ENCODE results near the gene NEK3.
"Not testable (repeated sequence)": the region's sequence is repeated elsewhere in the genome, so short reads cannot be mapped to it uniquely, and the experiment has no call there.

The NEK3 gene

DNA sequence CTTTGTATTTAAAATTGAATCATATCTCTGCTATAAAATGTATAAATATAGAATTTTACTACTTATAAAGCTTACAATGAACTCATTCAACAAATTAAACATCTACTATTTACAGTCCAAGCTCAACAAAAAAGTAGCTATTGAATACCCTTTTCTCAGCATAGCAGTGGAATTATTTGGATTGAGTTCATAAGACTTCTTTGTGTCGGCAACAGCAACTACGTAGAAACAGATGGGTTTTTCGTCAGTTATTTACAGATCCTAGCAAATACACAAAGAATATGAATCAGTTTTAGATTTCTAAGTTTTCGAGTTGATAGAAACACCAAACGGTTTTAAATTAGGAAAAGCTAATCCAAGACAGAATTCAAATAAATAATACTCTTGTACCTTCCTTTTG is 10.4 kb upstream of the NEK3 start:
- DNase-seq (no peak), ATAC-seq (no peak)

DNA sequence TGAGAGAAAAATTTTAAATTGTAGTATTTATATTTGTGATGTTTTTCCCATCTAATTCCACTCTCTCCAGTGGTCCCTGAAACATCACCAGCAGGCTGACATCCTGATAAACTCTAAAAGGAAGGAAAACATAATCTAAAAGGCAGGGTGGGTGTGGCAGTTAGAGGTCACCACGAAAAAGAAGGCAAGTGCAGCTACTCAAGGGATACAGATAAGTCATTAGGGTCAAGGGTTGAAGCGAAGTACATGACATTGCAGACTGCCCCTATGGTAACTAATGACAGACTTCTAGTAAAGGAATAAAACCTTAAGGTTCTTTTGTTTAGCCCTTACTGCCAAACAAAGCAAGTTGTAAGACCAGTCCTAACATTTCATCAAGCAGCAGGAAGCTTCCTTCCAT is 6.0 kb upstream of the NEK3 start:
- ATAC-seq = no peak
- DNase-seq = no peak

DNA sequence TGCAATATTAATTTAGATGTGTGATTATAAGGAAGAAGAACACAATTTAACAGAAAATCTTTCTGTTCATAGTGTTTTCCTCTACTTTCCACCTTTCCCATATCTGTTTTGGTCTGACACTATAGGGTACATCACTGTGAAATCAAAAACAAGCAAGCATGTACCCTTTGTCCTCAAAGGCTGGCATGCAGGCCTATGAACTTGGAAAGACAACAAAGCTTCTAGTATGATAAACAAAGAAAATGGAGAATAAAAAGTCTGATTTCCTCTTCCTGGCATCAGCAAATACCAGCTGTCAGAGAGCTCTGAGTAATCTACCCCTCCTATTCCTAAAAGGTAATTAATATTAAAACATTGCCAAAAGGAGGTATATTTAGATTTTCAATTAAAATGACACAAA is 5.6 kb upstream of the NEK3 start:
- DNase-seq = no peak
- ATAC-seq = no peak

DNA sequence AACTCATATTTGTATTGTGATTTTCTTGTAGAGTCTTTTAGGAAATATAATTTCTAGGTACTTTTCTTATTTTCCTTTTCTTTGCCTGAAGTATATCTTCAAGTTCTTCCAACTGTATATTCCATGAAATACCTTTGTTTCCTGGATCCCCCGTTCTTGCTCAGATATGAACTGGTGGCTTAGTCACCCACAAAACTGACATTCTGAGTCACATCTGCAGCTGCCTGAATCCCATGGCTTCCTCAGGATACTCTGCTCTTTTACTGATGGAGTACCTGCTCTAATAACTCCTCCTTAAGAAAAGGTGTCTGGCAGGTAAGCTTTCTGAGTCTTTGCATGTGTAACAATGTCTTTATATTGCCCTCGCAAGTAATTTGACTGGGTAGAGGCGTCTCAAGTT is 4.5 kb upstream of the NEK3 start:
- not testable (repeated sequence) for ATAC-seq, DNase-seq

DNA sequence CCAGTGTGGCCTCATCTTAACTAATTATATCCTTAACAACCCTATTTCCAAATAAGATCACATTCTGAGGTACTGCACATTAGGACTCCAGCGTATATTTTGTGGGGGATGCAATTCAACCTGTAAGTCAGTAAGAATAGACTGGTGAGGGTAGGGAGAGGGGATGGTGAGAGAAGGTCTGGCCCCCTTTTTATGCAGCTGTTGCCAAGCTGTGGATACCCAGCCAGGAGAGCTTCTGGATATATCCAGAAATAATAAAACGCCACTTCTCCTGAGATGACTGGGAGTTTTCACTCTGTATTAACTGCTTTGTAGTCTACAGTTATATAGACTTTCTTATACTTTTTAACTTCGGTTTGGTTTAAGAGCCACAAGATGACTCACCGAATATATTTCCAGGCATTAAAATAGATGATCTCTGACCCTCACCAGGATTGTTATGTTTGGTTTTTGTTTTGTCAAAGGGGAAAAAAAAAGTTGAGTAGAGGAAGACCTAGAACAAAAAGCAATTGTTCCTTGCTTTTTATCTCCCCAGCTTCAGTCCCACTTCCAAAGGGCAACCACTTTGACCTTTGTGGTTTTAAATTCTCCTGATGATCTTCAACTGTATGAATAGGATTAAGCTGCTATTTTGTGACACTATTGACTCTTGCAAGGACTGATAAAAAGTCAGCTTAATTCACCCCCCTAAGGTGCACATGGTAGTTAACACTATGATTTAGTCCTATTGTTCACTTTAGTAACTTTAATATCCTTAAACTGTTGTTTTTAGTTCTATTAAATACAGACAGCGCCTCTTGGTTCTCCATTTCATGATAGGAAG is 3.1 kb upstream of the NEK3 start:
- ATAC-seq = peak; percentile 24

DNA sequence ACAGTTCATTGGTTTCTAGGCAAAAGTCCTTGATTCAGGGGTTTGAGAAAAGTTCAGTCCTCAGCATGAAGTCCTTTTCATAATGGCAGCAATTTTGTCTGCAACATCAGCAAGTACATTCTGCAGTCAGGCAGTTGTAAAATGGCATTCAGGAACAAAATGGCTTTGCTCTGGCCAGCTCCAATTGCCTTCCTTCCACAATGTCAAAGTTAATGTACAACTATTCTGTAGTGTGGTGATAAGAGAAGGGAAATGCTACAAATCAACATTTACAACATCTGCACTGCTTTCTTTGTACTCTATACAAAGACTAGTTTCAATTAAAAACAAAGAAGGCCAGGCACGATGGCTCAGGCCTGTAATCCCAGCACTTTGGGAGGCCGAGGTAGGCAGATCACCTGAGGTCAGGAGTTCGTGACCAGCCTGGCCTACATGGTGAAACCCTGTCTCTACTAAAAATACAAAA is 1.8 kb upstream of the NEK3 start:
- no peak for DNase-seq
- ATAC-seq = no peak

More for the DNA sequence above, 3.1 kb upstream of the NEK3 start:
- no peak for DNase-seq

DNA sequence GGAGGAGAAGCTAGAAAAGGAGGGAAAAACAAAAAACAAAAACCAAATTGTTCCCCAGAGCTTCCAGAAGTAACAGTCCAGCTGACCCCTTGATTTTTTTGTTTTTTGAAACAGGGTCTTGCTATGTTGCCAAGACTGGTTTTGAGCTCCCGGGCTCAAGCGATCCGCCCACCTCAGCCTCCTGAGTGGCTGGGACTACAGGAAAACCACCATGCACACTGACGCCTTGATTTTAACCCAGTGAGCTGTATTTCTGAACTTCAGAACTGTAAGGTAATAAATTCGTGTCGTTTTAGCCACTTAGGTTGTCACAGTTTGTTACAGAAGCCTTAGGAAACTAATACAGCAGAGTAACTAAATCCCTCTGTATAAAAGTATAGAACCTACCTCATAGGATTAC is 1.1 kb upstream of the NEK3 start:
- ATAC-seq (no peak), DNase-seq (no peak)

DNA sequence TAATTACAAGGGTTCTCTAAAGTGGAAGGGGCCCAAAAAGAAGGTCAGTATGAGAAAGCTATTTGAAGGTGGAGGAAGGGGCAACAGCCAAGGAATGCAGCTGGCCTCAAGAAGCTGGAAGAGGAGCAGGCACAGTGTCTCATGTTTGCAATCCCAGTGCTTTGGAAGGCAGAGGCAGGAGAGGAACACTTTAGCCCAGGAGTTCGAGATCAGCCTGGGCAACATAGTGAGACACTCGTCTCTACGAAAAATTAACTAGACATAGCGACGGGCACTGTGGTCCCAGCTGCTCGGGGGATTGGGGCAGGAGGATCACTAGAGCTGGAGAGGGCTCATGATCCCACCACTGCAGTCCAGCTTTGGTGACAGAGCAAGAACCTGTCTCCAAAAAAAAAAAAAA is 656 bp upstream of the NEK3 start:
- ATAC-seq (no peak), DNase-seq (no peak)

DNA sequence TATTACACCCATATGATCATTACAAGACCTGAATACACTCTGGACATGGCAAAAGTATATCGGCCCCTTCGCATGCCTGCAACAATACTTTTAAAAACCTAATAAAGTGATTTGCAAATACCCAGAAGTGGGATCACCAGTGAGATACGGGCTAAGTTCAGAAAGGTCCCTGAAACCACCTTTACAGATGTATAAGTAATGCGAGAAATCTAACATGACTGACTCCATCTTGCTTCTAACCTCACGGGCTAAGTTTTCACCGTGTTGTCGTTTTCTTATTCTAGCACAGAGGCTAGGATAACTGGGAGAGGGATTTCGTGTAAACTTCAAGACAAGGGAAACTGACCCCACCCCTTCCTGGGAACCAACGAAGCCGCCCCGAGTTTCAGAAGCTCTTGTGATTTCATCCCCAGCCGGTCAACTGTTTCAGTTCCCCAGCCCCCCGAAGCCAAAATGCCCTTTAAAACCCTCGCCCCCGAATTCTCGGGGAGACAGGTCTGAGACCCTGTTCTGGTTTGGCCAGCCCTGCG is 703 bp downstream of the NEK3 start:
- DNase-seq (no peak), ATAC-seq (no peak)

DNA sequence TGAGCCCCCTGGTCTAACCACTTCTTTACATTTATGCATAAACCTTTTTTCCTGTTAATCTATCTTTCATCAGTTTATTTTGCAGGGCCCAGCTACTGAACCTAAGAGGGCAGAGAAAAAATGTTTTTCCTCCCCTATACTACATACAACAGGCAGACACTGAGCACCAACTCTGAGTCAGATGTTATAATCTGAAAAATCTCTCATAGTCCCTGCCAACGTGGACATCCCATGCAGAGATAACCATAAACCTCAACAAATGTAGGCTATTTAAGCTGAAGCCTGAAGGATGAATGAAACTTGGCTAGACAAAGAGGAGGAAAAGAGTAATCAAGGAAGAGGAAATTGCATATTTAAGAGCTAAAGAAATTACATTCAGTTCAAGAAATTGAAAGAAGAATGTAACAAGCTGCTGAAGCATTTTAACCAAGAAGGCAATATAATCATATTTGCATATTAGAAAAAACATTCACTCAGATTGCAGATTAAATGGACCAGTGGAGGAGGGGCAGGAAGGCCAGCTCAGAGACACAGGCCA is 2.6 kb downstream of the NEK3 start:
- no peak for DNase-seq
- ATAC-seq = no peak

DNA sequence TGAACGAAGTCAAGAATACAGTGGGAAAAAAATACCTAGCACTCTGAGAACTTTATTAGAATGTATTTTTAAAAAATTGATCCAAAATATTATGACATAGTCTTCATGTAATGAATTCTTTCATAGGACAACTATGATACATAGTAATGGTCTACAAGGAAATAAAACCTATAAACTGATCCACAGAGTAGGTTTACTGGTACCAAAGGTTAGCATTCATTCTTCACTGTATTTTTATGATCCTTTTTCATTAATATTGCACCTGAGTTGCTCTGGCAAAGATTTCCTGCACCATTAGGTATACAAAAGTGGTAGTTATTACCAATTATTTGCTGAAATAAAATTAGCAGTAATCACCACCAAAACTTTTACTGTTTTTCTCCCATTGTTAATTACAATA is 4.2 kb downstream of the NEK3 start:
- DNase-seq = no peak
- ATAC-seq = no peak

DNA sequence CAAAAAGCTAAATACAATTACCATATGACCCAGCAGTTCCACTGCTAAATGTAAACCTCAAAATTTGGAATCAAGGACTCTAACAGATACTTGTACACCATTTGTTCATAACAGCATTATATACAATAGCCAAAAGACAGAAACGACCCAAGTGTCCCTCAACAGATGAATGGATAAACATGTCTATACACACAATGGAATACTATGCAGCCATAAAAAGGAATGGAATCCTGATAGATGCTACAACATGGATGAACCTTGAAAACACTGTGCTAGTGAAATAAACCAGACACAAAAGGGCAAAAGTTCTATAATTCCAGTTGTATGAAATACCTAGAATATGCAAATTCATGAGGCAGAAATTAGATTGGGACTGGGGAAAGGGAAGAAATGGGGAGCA is 12.2 kb downstream of the NEK3 start:
- ATAC-seq (no peak), DNase-seq (no peak)

DNA sequence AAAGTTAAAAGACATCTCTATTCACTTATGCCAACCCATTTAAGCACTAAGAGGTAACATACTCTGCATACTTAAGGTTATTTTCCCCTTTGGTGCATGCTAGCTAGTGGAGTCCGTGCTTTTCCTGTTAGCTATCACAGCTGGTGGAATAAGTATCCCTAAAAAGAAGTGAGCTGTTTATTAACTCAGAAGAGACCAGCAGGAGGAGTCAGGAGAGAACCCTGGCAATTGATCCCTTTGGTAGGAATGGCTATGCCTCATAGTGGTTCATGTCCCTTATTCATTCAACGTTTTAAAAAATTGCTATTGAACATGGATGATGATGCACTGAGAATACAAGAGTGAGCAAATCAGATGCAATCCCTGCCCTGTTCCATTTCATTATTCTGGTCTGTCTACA is 18.1 kb downstream of the NEK3 start:
- no peak for DNase-seq

DNA sequence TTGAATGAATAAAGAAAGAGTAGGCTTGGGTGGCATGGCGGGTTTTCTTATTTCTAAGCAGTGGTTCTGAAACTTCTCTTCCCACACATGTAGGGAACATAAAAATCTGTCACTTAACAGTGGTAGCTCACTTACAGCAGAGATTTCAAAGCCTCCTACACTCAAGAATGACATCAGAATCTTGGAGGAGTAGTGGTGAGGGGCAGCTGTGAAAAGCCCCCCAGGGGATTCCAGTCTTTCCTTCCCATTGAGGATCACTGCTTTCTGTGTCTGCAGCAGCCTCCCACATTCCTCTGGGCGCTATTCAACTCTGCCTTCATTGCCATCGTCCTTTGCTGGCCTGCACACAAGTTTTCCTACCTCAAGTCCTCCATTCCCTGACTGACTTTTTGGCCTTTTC is 21.9 kb downstream of the NEK3 start:
- ATAC-seq (no peak), DNase-seq (no peak)

More for the DNA sequence above, 18.1 kb downstream of the NEK3 start:
- no peak for ATAC-seq

DNA sequence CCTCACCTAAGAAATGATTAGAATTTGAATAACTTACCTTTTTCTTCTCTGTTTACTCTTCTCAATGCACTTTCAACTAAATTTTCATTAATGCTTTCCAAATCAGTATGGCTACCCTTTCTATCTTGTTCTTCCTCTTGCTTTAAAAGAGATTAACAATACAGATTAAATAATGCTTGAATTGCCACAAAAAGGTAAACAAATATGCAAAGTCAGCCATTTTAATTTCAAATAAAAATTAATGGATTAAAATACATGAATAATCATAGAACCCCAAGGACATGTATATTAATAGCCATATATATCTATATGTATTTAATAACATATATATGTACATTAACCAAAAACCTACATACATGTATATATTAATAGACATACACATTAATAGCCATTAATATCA is 22.6 kb downstream of the NEK3 start:
- DNase-seq = no peak
- no peak for ATAC-seq

DNA sequence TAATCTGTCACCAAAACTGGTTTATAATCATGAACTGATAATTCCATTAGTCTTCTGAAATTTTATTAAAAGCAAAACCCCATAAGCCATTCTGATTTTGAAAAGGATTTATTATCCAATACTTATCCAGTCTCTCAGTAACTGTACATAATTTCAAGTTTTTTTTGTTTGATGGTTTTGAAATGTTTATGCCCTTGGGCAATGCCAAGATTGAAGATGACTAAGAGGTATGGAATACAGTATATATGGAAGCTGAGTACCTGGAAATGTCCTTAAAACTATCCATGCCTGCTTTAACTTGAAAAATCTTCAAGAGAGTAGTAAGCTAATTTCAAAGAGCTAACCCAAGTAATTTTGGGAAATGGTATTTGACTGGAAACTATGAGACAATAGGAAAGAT is 28.8 kb downstream of the NEK3 start:
- no peak for ATAC-seq
- DNase-seq = no peak

DNA sequence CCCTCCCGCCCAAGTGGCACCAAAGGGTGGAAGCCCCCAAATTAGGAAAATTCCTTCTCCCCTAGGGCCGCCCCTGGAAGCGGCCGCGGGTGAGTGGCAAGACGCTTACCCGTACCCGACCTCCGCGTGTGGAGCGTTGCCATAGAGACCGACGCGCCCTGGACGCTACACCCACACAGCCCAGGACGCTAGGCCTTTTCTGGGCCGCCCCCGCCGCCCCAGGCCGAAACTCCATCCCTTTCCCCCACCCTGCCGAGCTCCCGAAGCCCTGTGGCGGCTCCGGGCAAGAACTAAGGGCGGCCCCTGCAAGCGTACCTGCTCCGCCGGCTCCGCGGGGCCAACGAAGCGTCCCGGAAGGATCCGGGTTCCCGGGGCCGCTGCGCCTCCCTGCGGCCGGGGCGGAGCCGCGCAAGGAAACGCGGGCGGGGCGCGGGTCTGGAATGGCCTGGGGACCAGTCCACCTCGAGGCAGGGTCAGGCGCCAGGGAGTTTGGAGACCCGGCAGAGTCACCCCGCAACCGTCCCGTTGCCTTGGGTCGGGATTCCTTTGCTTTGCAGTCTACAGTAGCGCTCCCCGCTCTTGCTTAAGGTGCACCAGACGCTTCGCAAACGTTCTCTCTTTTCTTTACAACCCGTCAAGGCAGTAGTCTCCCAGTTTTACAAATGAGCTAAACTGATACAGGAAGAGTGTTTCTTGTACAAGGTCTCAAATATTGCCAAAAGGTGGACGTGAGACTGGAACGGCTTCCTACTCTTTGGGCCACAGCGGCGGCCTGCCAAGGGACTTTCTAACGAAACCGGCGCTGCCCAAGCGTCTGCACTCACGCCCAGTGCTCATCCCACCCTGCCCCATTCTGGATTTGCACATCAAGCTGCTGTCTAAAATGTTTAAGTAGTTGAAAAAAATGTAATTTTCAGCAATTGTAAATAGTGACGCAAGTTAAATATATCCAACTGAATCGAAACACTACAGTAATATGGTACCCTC is 30.4 kb downstream of the NEK3 start, which contains the start of gene NEK5:
Gene NEK5 (minus strand): TSS at position 360 of the 987 bp plus-strand sequence. CDS start 1,591 bp downstream, outside the sequence.
- DNase-seq (peak; percentile 75), ATAC-seq (peak; percentile 74)

DNA sequence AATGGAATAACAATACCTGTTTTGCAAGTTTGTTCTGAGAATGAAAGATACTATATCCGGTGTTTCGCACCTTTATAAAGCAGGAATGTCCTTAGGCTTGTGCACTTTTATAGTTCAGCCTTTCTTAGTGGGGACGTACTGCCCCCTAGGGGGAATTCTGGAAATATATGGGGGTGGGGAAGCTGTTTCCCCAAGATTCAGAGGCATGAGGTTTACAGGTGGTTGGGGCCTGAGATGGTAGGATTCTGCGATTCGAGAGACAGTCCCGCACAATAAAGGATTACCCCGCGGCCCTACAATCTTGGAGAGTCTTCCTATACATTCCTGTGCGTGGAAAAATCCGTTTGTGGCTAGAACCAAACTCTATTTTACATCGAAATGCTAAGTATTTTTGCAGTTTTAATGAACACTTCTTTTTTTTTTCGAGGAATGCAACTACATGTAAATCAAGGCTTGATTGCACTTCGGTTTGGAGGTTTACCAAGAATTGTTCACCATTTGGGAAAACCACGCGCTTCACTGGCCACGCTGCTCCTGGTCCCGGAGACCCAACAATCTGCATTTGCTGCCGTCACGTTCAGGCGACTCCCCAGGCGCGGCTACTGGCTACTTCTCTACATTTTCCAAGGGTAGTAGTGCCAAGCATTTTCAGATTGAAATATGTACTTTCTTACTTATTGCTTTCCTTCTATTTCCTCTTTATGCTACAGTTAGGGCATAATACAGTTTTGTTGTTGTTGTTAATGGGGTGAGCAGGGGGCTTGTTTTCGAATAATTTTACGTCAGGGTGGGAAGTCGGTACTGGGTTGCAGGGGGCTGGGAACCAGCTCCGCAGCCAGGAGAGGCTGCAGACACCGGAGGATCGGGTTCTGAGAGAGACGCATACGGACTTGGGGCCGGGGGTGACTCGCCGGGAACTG is 31.4 kb downstream of the NEK3 start:
- ATAC-seq = peak; percentile 62
- DNase-seq = peak; percentile 61

DNA sequence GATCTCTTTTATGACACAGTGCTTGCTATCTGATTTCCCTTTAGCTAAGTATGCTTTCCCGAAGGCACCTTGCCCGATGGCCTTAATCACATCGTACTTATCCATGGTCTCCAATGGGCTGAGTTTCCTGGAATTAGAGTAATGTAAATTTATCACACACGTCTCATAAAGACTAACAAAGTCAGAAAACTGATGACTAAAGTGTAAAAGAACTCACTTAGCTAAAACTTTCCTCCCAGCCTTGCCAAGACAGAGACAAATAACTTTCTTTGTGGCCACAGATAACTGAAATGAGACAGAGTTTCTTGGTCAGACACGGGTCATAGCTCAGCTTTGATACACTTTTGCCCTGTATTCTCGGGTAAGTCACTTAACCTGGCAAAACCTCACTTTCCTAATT is 32.0 kb downstream of the NEK3 start:
- DNase-seq (no peak), ATAC-seq (peak; percentile 15)

DNA sequence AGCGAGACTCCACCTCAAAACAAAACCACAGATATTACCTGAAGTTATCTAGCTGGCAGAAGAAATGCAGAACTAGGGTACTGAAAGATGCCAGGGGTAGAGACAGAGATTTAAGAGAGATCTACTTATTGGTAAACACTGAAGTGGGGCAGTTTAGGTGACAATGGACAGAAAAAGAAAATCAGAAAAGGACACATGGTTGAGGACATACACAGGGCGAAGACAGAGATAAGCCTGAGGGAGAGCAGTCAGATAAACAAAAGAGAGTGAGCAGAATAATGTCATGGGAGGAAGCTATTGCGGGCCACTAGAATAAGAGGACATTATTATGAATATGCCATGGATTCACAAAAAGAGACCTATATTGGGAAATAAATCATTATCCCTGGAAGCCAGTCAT is 33.9 kb downstream of the NEK3 start:
- no peak for ATAC-seq
- no peak for DNase-seq

DNA sequence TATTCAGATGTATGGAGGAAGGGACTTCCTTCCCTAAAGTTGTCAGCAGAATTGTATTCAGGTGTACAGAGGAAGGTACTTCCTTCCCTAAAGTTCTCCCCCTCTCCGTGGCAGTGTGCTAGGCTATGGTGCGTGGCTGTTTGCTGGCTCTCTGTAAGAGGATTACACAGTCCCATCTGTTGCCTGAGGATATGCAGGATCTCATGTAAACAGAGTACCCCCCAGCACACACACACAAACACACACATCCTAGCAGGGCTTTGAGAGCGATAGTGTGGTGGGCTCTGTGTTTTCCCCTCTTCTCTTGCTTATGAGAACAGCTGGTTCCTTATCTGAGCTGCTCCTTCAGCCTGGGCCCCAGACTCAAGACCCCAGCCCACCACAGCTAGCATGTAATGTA is 40.8 kb downstream of the NEK3 start:
- no peak for ATAC-seq
- no peak for DNase-seq

Data from stimulated activated naive CD8-positive, alpha-beta T cell treated with anti-CD3 and anti-CD28 coated beads, Interleukin-15, Interleukin-2, amounts not matched to agents 100 U/mL and 50 U/mL, for 24 hours (primary cell).